Stimulated activated CD8-positive, alpha-beta memory T cell treated with anti-CD3 and anti-CD28 coated beads, Interleukin-15, amount 100 ng/mL, for 24 hours (primary cell): ENCODE measurements around the gene LCP1.

ENCODE experiments used
- DNase-seq: peaks from one replicate; pipeline ENCODE4 v3.0.0-alpha.2; 2020; ENCODE audit warnings: low read depth

The LCP1 gene

GRCh38 chr13:46127358-46128023 lies 54.5 kb downstream of the LCP1 start:
- DNase-seq, result no peak

DNA sequence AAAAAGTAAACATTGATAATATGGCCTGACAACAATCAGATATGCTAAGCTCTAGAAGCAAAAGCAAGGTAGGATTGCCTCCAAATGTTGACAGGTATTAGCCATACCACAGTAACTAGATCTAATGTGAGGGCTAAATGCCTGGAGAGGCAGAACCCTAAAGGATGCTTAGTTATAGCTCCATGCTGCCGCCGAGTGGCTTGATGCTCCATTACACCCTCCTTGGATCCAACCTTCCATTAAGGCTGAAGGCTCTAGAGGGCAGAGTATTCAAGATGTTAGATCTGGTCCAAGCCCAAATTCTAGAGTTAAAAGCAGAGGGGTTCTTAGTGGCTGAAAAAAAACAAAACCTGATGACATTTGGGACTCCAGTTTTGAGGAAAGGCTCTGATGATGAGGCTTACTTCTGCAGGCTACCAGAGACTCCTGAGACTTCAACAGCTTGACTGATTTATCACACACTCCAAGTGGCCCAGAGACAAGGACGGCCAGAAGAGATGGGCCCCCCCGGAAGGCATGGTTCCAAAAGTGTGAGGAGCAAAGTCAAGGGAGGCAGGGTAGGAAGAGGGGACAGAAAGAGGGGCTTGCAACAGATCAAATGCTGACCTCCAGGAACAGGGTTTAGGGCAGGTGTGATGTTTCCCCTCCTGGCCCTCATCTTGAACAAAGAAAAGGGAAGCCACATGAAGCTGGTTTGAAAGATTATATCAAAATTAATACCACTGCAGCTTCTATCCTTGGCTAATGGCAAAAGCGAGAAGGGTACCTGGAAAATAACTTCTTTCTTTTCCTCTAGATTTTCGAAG lies 55.2 kb downstream of the LCP1 start:
- DNase-seq, result no peak

DNA sequence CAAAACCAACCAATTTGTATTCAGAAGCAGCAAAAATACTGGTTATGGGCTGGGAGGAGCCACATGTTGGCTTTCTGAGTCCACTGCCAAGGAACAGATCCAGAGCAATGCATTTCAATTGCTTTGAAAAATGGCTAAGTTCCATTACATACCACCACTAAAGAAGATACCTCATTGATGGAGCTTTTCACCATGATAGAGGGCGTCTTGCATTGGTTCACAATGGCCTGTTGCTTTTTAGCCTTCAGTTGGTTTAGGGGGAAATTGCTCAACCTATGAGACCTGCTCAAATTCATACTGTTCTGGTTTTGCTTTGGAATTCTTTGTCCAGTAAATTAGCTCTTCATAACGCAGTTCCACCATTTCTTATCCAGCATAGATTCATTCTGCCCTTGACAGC lies 55.9 kb downstream of the LCP1 start:
- no peak for DNase-seq

DNA sequence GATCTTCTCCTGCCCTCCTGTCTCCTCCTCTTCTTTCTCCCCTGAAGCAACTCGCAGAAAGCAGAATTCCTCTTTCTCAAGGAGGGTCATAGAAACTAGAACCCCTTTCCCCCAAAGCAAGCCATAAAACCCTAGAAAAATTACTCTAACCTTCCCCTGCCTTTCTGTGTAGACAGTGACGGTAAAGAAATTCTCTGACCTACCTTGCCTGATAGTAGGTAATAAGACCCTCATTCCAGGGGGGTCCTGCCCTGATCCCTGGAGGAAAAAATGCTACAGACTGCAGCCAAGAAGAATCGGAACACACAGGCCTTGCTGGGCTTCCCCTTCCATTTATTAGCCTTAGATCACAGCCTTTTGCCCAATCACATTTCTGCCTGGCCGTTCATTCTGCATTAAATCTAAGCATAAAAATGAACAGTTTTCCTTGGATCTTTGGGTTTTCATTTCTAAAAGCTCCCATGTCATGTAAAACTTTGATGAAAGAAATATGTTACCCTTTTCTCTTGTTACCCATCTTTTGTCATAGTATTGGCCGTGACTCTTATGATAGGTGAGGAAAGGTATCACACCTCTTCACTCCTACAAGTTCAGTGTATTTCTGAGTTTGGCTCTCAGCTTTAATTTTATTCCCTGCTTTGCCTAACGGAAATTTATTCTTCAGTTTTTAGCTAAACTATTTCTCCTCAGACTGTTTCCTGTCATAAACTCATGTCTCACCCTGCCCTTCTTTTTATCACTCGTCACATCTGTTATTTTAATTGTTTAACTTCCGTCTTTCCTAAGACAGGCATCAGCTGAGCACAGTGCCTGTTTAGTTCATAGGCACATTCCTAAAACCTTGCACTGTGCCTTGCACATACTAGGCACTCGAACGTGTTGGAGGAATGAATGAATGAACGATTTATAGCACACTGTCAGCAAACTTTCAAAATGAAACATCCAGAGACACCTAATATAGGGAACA lies 56.7 kb downstream of the LCP1 start:
- DNase-seq, result no peak

GRCh38 chr13:46124531-46124966 lies 57.4 kb downstream of the LCP1 start:
- no peak for DNase-seq

GRCh38 chr13:46122304-46122703 lies 59.7 kb downstream of the LCP1 start:
- DNase-seq, result no peak

- DNase-seq, result no peak
These were observed 60.3 kb downstream of the LCP1 start for GRCh38 chr13:46121597-46122163.

DNA sequence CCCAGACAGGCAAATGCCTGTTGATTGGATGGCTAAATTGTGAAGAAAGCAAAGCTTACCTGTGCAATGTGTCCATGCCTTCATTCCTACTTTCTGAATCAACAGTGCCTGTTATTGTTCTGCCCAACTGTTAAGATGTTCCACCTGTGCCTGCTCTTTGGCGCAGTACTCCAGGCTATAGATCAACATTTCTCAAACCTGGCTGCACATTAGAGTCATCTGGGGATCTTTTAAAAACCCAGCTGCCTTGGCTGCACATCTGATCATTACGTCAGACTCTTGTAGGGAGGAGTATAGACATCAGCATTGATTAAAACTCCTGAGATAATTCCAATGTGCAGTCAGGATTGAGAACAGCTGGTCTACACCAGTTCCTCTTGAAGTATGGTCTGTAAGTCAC lies 60.9 kb downstream of the LCP1 start:
- DNase-seq, result no peak

GRCh38 chr13:46119883-46120614 lies 61.9 kb downstream of the LCP1 start:
- DNase-seq, result no peak

DNA sequence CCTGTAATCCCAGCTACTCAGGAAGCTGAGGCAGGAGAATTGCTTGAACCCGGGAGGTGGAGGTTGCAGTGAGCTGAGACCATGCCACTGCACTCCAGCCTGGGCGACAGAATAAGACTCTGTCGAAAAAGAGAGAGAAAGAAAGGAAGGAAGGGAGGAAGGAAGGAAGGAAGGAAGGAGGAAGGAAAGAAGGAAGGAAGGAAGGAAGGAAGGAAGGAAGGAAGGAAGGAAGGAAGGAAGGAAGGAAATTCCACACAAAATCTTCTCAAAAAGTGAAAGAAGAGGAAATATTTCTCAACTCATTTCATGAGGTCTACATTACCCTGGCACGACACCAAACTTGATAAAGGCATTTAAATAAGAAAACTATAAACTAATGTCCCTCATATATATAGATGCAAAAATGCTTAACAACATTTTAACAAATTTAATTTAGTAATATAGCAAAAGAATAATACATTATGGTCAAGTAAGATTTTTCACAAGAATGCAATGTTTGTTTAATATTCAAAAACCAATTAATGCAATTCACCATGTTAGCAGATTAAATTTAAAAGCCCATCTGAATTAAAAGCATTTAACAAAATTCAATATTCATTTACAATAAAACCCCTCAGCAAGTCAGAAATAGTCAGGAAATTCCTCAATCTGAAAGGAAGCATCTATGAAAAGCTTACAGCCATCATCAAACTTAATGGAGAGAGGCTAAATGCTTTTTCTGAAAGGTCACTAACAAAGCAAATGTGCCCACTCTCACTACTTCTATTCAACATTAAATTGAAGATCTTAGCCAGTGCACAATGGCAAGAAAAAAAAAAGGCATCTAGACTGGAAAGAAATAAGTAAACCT lies 65.1 kb downstream of the LCP1 start:
- DNase-seq, result no peak

DNA sequence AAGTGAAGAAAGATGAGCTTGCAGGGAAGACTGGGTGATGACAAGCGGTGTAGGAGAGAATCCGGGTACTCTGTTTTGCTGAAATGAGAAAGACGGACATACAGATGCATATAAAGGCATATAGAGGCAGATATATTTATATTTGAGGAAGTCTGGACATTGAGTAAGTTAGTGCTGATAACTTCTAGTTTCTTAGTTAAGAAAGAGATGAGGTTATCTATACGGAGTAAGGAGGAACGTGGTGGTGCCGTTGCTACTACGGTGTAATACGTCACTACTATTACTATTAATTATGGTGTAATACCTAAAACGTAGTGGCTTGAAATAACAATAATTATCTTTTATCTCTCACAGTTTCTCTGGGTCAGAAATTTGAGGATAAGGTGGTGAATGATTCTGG lies 67.4 kb downstream of the LCP1 start:
- no peak for DNase-seq

DNA sequence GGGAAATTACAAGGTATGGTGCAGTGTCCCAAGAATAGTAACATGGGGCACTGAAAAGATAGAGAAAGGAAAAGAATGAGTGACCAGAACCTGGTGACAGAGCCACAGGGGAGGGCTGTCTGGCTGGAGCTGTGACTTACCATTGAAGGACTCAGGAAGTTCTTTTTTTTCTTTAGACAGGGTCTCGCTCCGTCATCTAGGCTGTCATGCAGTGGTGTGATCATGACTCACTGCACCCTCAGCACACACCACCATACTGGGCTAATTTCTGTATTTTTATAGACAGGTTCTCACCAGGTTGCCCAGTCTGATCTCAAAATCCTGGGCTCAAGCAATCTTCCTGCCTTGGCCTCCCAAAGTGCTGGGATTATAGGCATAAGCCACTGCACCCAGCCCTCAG lies 68.4 kb downstream of the LCP1 start:
- DNase-seq, result no peak

- DNase-seq, result no peak
These were observed 70.8 kb downstream of the LCP1 start for GRCh38 chr13:46111151-46111550.

DNA sequence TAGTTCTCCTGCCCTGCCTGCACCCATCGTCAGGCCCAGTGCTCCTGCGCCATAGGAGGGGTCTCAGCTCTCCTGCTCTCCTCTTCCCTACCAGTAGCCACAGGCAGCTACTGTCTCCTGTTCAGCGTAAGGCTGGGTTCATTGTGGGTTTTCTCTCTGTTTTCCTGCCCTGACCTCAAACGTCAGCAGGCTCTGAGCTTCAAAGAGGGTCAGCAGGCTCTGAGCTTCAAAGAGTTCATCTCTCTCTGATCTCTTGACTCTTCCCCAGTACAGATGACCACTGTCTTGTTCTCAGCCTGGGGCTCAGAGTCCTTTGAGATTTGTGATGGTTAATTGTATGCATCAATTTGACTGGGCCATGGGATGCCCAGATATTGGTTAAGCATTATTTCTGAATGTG lies 72.5 kb downstream of the LCP1 start:
- no peak for DNase-seq

DNA sequence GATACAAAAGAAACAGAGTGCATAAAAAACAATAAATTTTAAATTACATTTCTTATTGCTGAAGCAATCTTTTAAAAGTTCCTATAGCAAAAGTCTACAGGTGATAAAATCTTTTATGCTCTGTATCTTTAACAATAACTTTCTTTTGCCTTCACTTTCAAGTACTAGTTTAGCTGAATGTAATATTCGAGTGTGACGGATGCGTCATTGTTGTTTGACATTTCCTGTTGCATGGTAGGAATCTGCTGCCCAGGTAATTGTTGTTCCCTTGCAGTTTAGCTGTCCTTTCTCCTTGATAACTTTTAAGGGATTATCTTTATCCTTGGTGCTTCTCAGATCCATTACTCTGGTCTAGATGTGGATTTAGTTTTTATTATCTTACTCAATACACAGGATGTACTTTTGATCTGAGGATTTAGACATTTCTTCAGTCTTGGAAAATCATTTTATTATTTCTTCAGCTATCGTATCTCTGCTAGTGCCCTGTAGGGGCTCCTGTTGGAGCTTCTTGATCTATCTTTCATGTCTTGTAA lies 75.1 kb downstream of the LCP1 start:
- DNase-seq, result no peak

DNA sequence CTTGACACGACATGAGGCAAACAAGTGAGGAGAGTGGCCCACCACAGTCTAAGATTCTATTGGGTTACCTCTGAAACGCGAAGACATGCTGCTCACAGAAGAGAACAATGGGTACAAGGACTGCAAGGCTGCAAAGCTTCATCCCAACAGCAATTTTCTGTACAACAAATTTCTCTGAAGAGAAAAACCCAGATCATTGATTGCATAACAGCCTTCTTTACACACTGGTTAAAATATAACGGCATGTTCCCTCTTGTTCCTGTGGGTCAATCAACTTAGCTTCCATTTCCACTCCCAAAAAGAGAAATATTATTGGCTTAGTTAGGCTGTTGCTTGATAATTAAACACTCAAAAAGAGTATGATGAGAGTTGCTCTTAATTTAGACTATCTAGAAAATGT lies 77.1 kb downstream of the LCP1 start, which contains the start of gene CPB2:
Gene CPB2 (minus strand): TSS at position 166 of the 400 bp plus-strand sequence. CDS start 24 bp downstream, at position 142.
- no peak for DNase-seq

- DNase-seq, result no peak
These were observed 78.9 kb downstream of the LCP1 start for GRCh38 chr13:46103037-46103436.

GRCh38 chr13:46102255-46102605 lies 79.7 kb downstream of the LCP1 start:
- DNase-seq, result no peak

- no peak for DNase-seq
These were observed 80.3 kb downstream of the LCP1 start for GRCh38 chr13:46101484-46102254.
